Measurements from ENCODE around the gene GOT1.

GOT1 gene

GRCh38 chr10:99430116-99430450 is 341 bp downstream of the GOT1 start:
- peak; percentile 3 for DNase-seq (ENCODE audit: low read depth)
- H3K4me3 ChIP-seq (ENCODE audit: low read depth, low read length): peak overlapping the region; percentile 95
- no peak for TF ChIP-seq CTCF (IDR thresholded peaks at IDR 0.05; ENCODE audit: low read depth, low read length, missing control alignments)

DNA sequence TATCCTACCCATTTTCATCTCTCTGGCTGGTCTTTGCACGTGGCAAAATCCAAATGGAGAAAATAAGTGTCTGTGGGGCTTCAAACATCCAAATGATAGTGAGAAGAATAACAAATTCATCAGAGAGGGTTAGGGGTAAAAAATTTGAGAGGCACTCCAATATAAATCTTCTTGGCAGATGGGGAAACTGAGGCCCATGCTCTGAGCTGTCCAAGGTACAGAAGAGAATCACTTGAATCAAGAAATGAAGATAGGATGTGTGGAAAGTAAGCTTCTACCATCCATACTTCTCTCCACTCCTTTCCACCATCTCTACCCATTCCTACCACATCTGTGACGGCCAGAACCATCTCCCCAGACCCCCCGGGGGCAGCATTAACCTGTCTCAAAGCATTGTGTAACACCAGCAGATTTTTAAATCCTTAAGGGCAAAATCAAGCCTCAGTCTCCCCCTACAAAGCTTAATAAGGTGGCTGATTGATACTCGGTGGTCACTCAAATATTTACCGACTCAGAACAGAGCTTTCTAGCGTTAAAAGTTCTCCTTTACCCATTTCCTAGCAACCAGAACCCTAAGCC is 818 bp downstream of the GOT1 start:
- peak overlapping the region; percentile 95 for H3K4me3 ChIP-seq (ENCODE audit: low read depth, low read length)
- TF ChIP-seq CTCF (IDR thresholded peaks at IDR 0.05; ENCODE audit: low read depth, low read length, missing control alignments): no peak
- no peak for DNase-seq (ENCODE audit: low read depth)

- no peak for TF ChIP-seq CTCF (IDR thresholded peaks at IDR 0.05; ENCODE audit: low read depth, low read length, missing control alignments)
- H3K4me3 ChIP-seq (ENCODE audit: low read depth, low read length): no peak overlapping the region
- DNase-seq (ENCODE audit: low read depth): no peak
These were observed 2.7 kb downstream of the GOT1 start for GRCh38 chr10:99427566-99428190.

DNA sequence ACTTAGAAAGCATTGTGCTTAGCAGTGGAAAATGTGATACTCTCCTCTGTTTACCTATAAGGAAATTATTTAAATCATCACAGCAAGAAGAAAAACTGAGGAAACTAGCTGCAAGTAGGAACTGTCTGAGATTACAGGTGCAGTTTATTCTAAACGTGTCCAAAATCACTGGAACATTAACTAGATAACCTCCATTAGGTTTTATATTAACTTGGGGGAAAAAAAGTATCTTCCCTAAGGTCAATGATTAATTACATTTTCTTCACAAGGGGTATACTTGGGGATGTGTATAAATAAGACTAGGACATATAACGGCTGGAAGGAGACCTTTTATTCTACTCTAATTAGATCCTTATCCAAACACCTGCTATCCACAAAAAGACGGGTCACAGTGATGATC is 3.7 kb downstream of the GOT1 start:
- DNase-seq (ENCODE audit: low read depth): no peak
- no peak for TF ChIP-seq CTCF (IDR thresholded peaks at IDR 0.05; ENCODE audit: low read depth, low read length, missing control alignments)
- no peak overlapping the region for H3K4me3 ChIP-seq (ENCODE audit: low read depth, low read length)

DNA sequence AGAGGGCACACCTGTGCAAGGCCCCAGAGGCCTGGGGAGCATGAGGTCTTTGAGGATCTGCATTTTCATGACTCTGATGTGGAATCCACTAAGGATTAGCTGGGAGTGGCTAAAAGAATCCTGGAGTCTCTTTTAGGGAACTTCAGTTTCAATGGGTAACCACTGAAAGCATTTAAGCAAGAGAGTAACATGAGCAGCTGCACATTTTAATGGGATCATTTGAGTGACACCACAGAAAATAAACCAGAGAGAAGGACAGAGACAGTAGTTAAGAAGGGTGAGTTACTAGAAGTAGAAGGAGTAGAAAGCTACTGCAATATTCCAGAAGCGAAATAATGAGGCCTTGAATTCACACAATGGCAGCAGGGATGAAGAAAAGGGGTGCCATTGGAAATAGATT is 5.2 kb downstream of the GOT1 start:
- TF ChIP-seq CTCF (IDR thresholded peaks at IDR 0.05; ENCODE audit: low read depth, low read length, missing control alignments): no peak
- H3K4me3 ChIP-seq (ENCODE audit: low read depth, low read length): no peak overlapping the region
- DNase-seq (ENCODE audit: low read depth): no peak

DNA sequence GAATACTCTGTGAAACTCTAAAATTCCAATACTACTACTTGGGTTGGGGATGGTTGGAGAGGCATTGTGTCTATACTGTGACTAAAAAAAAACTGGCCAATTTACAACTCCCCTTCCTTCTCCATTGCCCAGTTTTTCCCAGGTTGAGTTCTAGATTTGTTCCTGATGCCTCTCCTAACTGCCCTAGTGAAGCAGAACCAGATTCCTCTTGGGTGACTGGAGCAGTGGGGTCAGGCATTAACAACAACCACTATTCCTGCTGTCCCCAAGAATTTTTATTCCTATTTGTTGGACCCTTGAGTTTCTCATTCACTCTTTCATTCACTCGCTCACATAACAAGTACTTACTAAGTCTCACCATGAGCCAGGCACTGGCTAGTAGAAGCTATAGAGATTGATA is 5.8 kb downstream of the GOT1 start:
- H3K4me3 ChIP-seq (ENCODE audit: low read depth, low read length): no peak overlapping the region
- no peak for DNase-seq (ENCODE audit: low read depth)
- TF ChIP-seq CTCF (IDR thresholded peaks at IDR 0.05; ENCODE audit: low read depth, low read length, missing control alignments): no peak

- DNase-seq (ENCODE audit: low read depth): no peak
- H3K4me3 ChIP-seq (ENCODE audit: low read depth, low read length): no peak overlapping the region
- no peak for TF ChIP-seq CTCF (IDR thresholded peaks at IDR 0.05; ENCODE audit: low read depth, low read length, missing control alignments)
These were observed 7.8 kb downstream of the GOT1 start for GRCh38 chr10:99422529-99423096.

All from GM12864 (cell line).